IPS-20b (cell line): ENCODE measurements around the gene LGALS9B.
"Not testable (repeated sequence)": the region's sequence is repeated elsewhere in the genome, so short reads cannot be mapped to it uniquely, and the experiment has no call there.

ENCODE experiments used
- H3K27ac ChIP-seq: one replicate; pipeline ENCODE4 v1.5.1; 2013; ENCODE audit warnings: low read length
- H3K27me3 ChIP-seq: 2 replicates; pipeline ENCODE4 v1.6.1; 2013; ENCODE audit warnings: mild to moderate bottlenecking, low read length, inconsistent platforms; ENCODE audit not compliant: insufficient read depth
- H3K36me3 ChIP-seq: 2 replicates; pipeline ENCODE4 v1.6.1; 2013; ENCODE audit warnings: low read depth, mild to moderate bottlenecking, inconsistent platforms, low read length, moderate library complexity; ENCODE audit not compliant: insufficient read depth
- H3K4me1 ChIP-seq: 2 replicates; pipeline ENCODE4 v1.6.1; 2013; ENCODE audit warnings: mild to moderate bottlenecking, control low read depth, inconsistent platforms, low read length, moderate library complexity; ENCODE audit not compliant: insufficient read depth
- H3K4me3 ChIP-seq: 2 replicates; pipeline ENCODE4 v1.5.1; 2013; ENCODE audit warnings: mild to moderate bottlenecking, low read length, inconsistent platforms
- H3K9ac ChIP-seq: 2 replicates; pipeline ENCODE4 v1.6.1; 2013; ENCODE audit warnings: low read depth, mild to moderate bottlenecking, inconsistent platforms, low read length, moderate library complexity
- H3K9me3 ChIP-seq: 2 replicates; pipeline ENCODE4 v1.6.1; 2013; ENCODE audit warnings: mild to moderate bottlenecking, low read depth, low read length, inconsistent platforms; ENCODE audit not compliant: insufficient read depth

Gene LGALS9B

GRCh38 chr17:20492971-20493370 is 25.6 kb upstream of the LGALS9B start:
- not testable (repeated sequence) for H3K4me3 ChIP-seq, H3K27me3 ChIP-seq, H3K9me3 ChIP-seq, H3K27ac ChIP-seq, H3K4me1 ChIP-seq, H3K9ac ChIP-seq, H3K36me3 ChIP-seq

- H3K9me3 ChIP-seq, H3K36me3 ChIP-seq, H3K27ac ChIP-seq, H3K4me1 ChIP-seq, H3K9ac ChIP-seq, H3K27me3 ChIP-seq, H3K4me3 ChIP-seq: not testable (repeated sequence)
These were observed 24.8 kb upstream of the LGALS9B start for GRCh38 chr17:20492099-20492498.

GRCh38 chr17:20484930-20485329 is 17.6 kb upstream of the LGALS9B start:
- not testable (repeated sequence) for H3K27ac ChIP-seq, H3K4me1 ChIP-seq, H3K9ac ChIP-seq, H3K27me3 ChIP-seq, H3K4me3 ChIP-seq, H3K36me3 ChIP-seq, H3K9me3 ChIP-seq

GRCh38 chr17:20479889-20480591 is 12.7 kb upstream of the LGALS9B start:
- H3K27ac ChIP-seq, H3K4me1 ChIP-seq, H3K36me3 ChIP-seq, H3K4me3 ChIP-seq, H3K27me3 ChIP-seq, H3K9ac ChIP-seq, H3K9me3 ChIP-seq: not testable (repeated sequence)

- not testable (repeated sequence) for H3K4me1 ChIP-seq, H3K36me3 ChIP-seq, H3K27ac ChIP-seq, H3K9ac ChIP-seq, H3K4me3 ChIP-seq, H3K27me3 ChIP-seq, H3K9me3 ChIP-seq
These were observed 10.2 kb upstream of the LGALS9B start for GRCh38 chr17:20477398-20478071.

- H3K4me1 ChIP-seq, H3K4me3 ChIP-seq, H3K27me3 ChIP-seq, H3K9me3 ChIP-seq, H3K9ac ChIP-seq, H3K36me3 ChIP-seq, H3K27ac ChIP-seq: not testable (repeated sequence)
These were observed 7.9 kb upstream of the LGALS9B start for GRCh38 chr17:20475137-20475831.

- not testable (repeated sequence) for H3K4me1 ChIP-seq, H3K9ac ChIP-seq
These were observed 6.7 kb upstream of the LGALS9B start for GRCh38 chr17:20474081-20474480.

GRCh38 chr17:20469946-20470345 is 2.6 kb upstream of the LGALS9B start:
- H3K27ac ChIP-seq = not testable (repeated sequence)

More at GRCh38 chr17:20474081-20474480, 6.7 kb upstream of the LGALS9B start:
- H3K27ac ChIP-seq, H3K27me3 ChIP-seq, H3K9me3 ChIP-seq, H3K4me3 ChIP-seq, H3K36me3 ChIP-seq: not testable (repeated sequence)

GRCh38 chr17:20469107-20469506 is 1.8 kb upstream of the LGALS9B start:
- H3K9ac ChIP-seq, H3K27me3 ChIP-seq, H3K9me3 ChIP-seq, H3K4me1 ChIP-seq, H3K36me3 ChIP-seq, H3K4me3 ChIP-seq, H3K27ac ChIP-seq: not testable (repeated sequence)

More at GRCh38 chr17:20469946-20470345, 2.6 kb upstream of the LGALS9B start:
- not testable (repeated sequence) for H3K9me3 ChIP-seq, H3K9ac ChIP-seq, H3K36me3 ChIP-seq, H3K4me1 ChIP-seq, H3K4me3 ChIP-seq, H3K27me3 ChIP-seq

- H3K4me1 ChIP-seq, H3K9ac ChIP-seq, H3K27ac ChIP-seq, H3K9me3 ChIP-seq, H3K27me3 ChIP-seq, H3K4me3 ChIP-seq, H3K36me3 ChIP-seq: not testable (repeated sequence)
These were observed 340 bp downstream of the LGALS9B start for GRCh38 chr17:20466999-20467398.

GRCh38 chr17:20466553-20466952 is 786 bp downstream of the LGALS9B start:
- not testable (repeated sequence) for H3K4me3 ChIP-seq, H3K4me1 ChIP-seq, H3K9ac ChIP-seq, H3K36me3 ChIP-seq, H3K9me3 ChIP-seq, H3K27me3 ChIP-seq, H3K27ac ChIP-seq

GRCh38 chr17:20465535-20465934 is 1.8 kb downstream of the LGALS9B start:
- not testable (repeated sequence) for H3K27me3 ChIP-seq, H3K27ac ChIP-seq, H3K4me3 ChIP-seq, H3K36me3 ChIP-seq, H3K9ac ChIP-seq, H3K9me3 ChIP-seq, H3K4me1 ChIP-seq
